ENCODE results near the gene GFI1. TPM values are rescaled to one million over a fixed set of nuclear protein-coding genes. Genes with fewer than 3 reads are reported as not detected.

Gene GFI1
- total RNA-seq, 1 experiment from 2014 or later = not detected

- H3K9me3 ChIP-seq = no peaks in the 10 kb centered on the region
- H3K27me3 ChIP-seq = peaks cover 34% of the 10 kb centered on the region
- no peak for DNase-seq
- H3K4me3 ChIP-seq = no peak overlapping the region
- no peaks in the 10 kb centered on the region for H3K36me3 ChIP-seq
These were observed 6.4 kb downstream of the GFI1 start for GRCh38 chr1:92480200-92480812.

- no peak for DNase-seq
- no peaks in the 10 kb centered on the region for H3K36me3 ChIP-seq
- no peak overlapping the region for H3K4me3 ChIP-seq
- peaks cover 28% of the 10 kb centered on the region for H3K27me3 ChIP-seq
- H3K9me3 ChIP-seq = no peaks in the 10 kb centered on the region
These were observed 7.1 kb downstream of the GFI1 start for GRCh38 chr1:92479587-92479986.

DNA sequence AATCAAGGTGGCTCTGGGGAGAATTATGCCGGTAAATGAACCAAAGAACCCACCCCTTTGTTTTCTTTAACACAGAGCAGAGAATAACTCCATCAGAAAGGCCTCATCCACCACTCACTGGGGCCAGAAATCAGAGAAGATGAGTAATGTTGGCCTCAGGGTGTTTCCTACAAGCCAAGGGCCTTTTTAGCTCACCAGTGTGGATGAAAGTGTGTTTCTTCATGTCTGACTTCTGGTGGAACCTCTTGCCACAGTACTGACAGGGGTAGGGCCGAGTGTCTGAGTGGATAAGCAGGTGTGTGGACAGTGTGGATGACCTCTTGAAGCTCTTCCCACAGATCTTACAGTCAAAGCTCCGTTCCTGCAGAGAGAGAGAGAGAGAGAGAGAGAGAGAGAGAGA lies 8.3 kb downstream of the GFI1 start:
- Histone ChIP-seq H3K4me3 (no peak overlapping the region), H3K9me3 (no peaks in the 10 kb centered on the region), H3K36me3 (no peaks in the 10 kb centered on the region), H3K27me3 (peaks cover 17% of the 10 kb centered on the region)
- no peak for DNase-seq

DNA sequence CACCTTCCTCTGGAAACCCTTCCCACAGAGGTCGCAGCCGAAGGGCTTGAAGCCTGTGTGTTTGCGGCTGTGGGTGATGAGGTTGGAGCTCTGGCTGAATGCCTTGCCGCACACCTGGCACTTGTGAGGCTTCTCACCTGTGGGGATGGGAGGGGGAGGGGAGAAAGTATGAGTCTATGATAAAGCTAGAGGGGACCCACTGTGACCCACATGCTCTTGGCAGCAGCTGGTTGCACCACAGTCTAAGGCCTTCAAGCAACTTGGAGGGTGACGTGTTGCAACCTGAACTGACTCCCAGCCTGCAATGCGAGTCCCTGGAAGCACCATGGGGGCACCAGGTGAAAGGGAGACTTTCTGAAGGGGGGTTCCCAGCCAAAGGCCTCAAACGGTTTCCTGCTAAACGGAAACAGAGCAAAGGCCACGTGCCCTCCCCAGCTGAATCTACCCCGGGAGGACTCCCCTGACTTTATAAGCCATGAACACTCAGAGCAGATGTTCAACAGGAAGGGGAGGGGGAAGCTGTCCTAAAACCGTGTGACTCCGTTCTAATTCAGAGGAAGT lies 10.6 kb downstream of the GFI1 start:
- no peak for DNase-seq
- H3K36me3 ChIP-seq = no peaks in the 10 kb centered on the region
- H3K9me3 ChIP-seq = no peaks in the 10 kb centered on the region
- no peak overlapping the region for H3K4me3 ChIP-seq
- H3K27me3 ChIP-seq = peaks cover 6% of the 10 kb centered on the region

DNA sequence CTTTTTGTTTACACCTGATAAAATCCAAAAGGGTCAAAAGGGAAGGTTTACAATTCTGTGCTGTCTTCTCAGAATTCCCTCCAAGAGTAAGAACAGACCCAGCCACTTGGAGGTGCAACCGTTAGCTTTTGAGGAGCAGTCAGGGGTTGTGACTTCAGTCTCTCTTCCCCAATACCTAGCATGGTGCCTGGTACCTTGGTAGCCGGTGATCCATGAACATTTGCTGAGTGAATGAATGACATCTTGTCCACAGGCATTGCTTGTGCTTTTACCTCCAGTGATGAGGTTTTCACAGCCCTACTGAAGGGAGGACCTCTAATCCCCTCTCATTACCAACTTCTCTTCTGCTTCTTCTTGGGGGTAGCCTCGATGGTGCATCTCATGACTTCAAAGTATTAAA lies 11.7 kb downstream of the GFI1 start:
- Histone ChIP-seq H3K4me3 (no peak overlapping the region), H3K27me3 (peaks cover 8% of the 10 kb centered on the region), H3K9me3 (no peaks in the 10 kb centered on the region), H3K36me3 (no peaks in the 10 kb centered on the region)
- no peak for DNase-seq

DNA sequence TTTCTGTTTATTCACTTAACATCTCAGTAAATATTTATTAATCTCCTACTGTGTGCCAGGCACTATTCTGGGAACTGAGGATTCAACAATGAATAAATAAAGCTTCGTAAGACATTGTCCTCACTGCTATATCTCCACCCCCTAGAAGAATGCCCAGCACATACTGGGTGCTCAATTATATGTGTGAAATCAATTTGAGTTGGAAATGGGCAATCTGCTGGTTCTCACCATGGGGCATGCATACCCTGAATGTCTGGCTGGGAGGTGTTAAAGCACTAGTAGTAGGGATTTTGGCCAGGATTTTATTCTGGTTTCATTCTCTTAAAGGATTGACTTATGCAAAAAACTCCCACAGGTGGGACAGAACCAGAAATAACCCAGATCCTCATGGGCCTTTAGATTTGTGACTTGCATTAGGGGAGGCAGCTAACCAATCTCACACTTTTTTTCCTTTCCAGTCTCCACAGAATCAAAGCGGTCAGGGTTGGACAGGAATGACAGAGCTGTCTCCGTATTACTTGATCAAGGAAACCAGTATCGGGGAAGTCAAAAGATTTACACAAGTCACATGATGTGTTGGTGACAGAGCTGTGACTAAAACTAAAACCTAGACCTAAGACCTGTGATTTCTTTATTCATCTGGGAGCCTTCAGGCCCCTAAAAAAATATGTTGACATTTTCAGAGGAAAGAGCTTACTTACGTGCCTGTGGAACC lies 12.8 kb downstream of the GFI1 start:
- no peak for DNase-seq

GRCh38 chr1:92470216-92470615 lies 16.5 kb downstream of the GFI1 start:
- no peak for DNase-seq
- H3K9me3 ChIP-seq = no peaks in the 10 kb centered on the region
- no peaks in the 10 kb centered on the region for H3K36me3 ChIP-seq
- no peak overlapping the region for H3K4me3 ChIP-seq
- H3K27me3 ChIP-seq = peaks cover 13% of the 10 kb centered on the region

More for the DNA sequence above, 12.8 kb downstream of the GFI1 start:
- Histone ChIP-seq H3K9me3 (no peaks in the 10 kb centered on the region), H3K27me3 (peaks cover 13% of the 10 kb centered on the region), H3K4me3 (no peak overlapping the region), H3K36me3 (no peaks in the 10 kb centered on the region)

DNA sequence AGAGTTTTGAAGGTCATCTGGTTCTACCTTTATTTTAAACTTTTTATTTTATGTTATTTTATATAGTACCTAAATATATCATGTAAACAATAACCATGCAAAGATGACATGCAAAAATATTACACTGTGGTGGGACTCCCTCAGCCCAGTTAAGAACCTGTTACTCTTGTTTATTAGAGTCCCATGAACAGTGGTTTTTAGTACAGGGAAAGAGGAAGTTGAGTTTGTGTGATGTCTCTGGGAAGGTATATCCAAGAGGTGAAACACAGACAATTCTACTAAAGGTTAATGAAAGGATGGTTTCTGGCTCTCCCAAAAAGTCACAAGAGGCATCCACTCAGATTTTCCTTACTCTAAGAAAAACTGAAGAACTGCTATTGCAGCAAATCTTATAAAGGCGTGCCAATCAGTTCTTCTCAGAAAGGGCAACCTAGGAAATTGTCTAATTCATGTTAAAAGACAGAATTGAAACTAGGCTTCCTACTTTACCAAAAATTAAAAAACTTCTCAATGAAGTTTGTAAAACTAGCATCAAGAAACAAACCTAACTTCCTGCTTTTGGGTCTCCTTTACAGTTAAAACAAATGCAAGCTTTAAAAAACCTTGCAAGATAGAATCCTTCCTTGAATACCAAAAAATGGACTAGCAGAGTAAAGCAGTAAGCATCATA lies 19.9 kb downstream of the GFI1 start:
- H3K4me3 ChIP-seq = no peak overlapping the region
- peaks cover 7% of the 10 kb centered on the region; the same call in 1 of the 2 replicates for H3K27me3 ChIP-seq
- DNase-seq = no peak
- no peaks in the 10 kb centered on the region for H3K9me3 ChIP-seq
- no peaks in the 10 kb centered on the region for H3K36me3 ChIP-seq

- H3K36me3 ChIP-seq = no peaks in the 10 kb centered on the region
- no peaks in the 10 kb centered on the region for H3K9me3 ChIP-seq
- no peak overlapping the region for H3K4me3 ChIP-seq
- H3K27me3 ChIP-seq = 0 out of 2 replicates have a peak, but pooled peaks cover 5% of the 10 kb centered on the region
- no peak for DNase-seq
These were observed 21.5 kb downstream of the GFI1 start for GRCh38 chr1:92465256-92465647.

DNA sequence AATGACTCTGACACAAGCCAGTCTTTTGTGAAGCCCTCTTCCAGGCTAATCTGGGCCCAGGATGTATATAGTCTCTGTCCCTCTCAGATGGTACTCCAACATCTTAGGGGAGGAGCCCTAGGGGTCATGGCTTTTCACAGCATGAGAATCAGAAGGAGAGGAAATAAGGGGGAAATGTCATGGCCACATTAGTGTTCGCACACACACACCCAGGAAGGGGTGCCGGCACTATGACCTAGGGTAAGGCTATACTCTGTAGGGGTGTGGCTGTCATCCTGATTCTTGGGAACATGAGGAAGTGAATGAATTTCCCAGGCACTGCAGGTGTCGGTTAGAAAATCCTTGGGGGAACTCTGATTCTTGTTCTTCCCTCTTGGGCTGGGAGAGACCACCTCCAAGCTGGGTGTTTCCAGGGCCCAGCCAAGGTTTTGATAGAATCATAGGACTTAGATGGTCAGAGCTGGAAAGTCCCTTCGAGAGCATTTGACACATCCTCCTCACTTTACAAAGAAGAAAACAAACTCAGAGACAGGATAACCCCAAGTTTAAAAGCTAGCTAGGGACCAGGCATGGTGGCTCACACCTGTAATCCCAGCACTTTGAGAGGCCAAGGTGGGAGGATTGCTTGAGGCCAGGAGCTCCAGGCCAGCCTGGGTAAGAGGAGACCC lies 22.0 kb downstream of the GFI1 start:
- Histone ChIP-seq H3K4me3 (no peak overlapping the region), H3K9me3 (no peaks in the 10 kb centered on the region), H3K27me3 (0 out of 2 replicates have a peak, but pooled peaks cover 2% of the 10 kb centered on the region), H3K36me3 (no peaks in the 10 kb centered on the region)
- DNase-seq = no peak

DNA sequence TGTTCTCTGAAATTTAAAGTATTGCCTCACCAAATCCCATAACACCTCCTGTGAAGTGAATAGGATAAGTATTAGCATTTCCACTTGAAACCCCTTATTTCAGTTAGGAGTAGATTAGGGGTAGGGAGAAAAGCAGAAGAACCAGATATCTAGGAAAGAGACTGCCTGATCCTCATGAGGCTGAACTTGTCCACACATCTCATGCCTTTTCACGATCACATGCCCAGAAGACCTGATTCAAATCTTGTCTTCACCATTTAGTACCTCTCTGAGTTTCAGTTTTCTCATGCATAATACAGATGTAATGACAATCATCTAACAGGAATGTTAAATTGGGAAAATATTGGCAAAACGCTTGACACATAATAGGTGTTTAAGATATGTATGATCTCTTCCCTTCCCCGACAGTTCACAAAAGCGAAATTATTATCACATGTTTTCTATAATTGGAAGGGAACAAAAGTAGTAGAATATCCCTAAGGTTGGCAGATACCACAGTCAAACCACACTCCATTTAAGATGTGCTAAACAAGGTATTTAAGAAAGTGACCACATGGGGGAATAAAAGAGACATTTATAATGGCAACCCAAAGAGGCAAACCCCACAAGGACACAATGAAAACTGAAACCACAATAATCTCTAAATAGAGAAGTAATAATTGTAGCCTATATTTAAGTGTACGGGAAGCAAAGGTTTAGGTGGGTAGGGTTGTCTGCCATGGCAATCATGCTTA lies 25.2 kb downstream of the GFI1 start:
- H3K27me3 ChIP-seq = no peaks in the 10 kb centered on the region
- no peaks in the 10 kb centered on the region for H3K36me3 ChIP-seq
- no peaks in the 10 kb centered on the region for H3K9me3 ChIP-seq
- no peak for DNase-seq
- no peak overlapping the region for H3K4me3 ChIP-seq

DNA sequence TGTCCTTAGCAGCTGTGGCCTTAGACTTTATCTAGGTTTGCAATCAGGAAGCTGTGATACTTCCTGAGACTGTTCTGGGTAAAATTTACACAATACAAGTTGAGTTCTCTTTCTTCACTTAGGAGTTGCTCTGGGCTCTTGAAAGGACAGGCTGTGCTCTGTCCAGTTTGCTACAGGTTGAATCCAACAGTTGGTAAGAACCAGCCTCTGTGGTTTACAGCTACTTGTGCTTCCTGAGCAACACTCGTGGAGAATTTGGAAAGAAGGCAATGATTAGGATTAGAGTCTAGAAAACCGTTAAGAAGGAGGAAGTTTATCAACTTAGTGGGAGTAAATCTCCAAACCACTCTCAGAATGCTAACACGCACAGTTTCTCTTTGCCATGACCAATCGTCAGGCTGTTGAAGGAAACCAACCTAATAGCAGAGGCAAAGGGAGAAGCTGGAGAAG lies 26.8 kb downstream of the GFI1 start:
- Histone ChIP-seq H3K36me3 (no peaks in the 10 kb centered on the region), H3K9me3 (no peaks in the 10 kb centered on the region), H3K4me3 (no peak overlapping the region), H3K27me3 (no peaks in the 10 kb centered on the region)
- no peak for DNase-seq

DNA sequence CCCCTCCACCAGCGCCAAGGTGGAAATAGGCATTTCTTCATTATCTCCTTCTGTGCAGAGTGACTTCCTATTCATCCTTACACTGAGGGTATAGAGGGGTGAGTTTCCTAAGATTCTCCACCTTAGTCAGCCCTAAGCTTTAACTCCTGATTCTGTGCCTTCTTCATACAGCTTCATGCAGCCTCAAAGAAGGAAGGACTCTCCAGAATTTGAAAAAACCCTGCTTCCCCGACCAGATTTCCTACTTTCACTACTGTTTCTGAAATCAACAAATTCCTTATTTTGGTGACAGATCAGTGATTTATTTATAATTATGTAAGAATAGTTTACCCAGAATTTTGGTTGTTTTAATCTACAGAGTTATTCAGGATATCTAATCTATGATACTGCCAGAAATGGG lies 28.6 kb downstream of the GFI1 start:
- no peak for DNase-seq
- Histone ChIP-seq H3K27me3 (no peaks in the 10 kb centered on the region), H3K4me3 (no peak overlapping the region), H3K9me3 (no peaks in the 10 kb centered on the region), H3K36me3 (no peaks in the 10 kb centered on the region)

DNA sequence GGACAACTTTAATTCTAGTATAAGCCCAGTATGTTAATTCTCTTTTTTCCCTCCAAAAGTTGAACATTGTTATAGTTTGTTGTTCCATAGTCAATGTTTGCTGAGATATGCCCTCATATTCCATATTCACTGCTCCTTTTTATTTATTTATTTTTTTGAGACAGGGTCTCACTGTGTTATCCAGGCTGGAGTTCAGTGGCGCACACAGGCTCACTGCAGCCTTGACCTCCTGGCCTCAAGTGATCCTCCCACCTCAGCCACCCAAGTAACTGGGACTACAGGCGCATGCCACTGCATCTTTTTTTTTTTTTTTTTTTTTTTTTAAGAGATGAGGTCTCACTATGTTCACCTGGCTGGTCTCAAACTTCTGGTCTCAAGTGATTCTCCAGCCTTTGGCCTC lies 38.7 kb downstream of the GFI1 start:
- no peak for DNase-seq
- no peak overlapping the region for H3K4me3 ChIP-seq
- no peaks in the 10 kb centered on the region for H3K27me3 ChIP-seq
- H3K36me3 ChIP-seq = no peaks in the 10 kb centered on the region
- H3K9me3 ChIP-seq = no peaks in the 10 kb centered on the region

DNA sequence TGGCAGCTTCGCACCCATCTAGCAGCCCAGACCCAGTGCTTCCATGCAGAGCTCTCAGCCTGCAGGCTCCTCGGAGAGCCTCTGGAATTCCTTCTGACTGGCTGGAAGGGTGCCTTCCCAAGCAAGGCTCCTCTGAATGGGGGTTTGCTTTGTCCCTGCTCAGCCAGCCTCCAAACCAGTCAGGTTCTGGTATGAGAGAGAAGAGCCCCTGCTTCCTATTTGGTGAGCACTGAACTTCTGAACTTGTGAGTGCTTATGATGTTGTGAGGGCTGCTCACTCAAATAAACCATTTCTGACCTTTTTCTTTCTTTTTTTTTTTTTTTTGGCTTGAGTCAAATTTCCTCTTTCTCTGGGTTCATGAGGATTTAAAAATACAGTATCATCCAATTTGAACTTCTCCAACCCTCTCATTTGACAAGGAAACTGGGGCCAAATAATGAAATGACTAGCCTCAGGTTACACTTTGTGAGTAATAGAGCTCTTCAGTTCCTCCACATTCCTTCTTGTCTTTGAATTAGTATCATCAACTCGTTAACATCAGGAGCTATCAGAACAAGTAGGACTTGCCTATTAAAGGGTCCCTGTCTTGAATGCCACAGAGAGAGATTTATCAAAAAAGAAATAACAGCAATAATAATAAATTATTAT lies 39.6 kb downstream of the GFI1 start:
- H3K27me3 ChIP-seq = no peaks in the 10 kb centered on the region
- H3K4me3 ChIP-seq = no peak overlapping the region
- DNase-seq = peak; percentile 2
- no peaks in the 10 kb centered on the region for H3K36me3 ChIP-seq
- no peaks in the 10 kb centered on the region for H3K9me3 ChIP-seq

DNA sequence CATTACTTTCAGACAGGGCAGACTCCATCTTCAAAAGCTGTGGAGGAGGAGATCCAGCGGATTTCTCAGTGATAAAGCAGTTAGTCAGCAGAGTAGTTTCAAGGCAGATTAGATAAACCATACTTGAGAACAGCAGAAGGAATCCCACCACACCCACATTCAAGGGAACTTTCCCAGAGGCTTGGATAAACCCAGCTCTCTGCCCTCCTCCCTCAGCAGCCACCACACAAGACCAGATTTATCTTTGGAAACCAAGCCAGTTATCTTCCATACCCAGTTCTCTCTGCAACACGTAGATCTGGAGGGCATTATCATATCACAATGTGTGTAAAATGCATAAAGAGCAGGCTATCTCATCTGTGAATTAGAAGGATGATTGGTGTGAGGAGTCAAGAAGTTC lies 40.2 kb downstream of the GFI1 start:
- no peak overlapping the region for H3K4me3 ChIP-seq
- H3K9me3 ChIP-seq = no peaks in the 10 kb centered on the region
- no peak for DNase-seq
- H3K27me3 ChIP-seq = no peaks in the 10 kb centered on the region
- H3K36me3 ChIP-seq = no peaks in the 10 kb centered on the region
